ENCODE data around the gene DDX1.

DNA sequence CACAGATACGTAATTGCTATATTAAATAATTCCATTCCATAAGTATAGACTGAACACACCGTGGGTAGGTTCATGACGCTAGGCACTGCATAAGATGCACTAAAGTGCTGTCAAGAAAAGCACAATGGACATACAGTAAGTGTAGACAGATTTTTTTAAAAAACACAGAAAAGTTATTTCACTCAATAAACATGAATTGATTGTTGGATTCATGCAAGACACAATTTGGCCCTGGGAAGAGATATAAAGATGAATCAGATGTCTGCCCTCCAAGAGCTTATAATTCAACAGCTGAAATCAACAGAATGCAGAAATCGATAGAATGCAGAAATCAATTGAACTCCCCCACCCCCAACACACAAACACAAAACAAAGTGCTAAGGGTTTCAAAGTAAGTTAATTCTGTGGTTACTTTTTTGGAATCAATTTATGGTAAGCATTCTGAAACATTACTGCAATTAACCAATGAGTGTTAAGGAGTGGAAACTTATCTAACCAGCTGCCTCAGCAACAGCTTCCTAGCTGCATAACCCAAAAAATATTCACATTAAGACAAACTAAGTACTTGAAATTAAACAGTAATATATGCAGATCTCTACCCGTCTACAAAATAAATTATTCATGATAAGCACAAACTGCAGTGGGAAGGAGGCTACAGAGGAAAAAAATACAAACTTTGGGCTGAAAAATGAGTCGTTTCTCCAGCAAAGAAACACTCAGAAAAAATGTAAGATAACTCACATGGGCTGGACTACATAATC is 32.1 kb upstream of the DDX1 start:
- TF ChIP-seq CTCF (IDR thresholded peaks at IDR 0.05) (no peak), POLR2A (IDR thresholded peaks at IDR 0.05) (no peak)
